Lower lobe of right lung (tissue), 2 donors: ENCODE data around the gene LBHD2. TPM values are rescaled to one million over a fixed set of nuclear protein-coding genes. Genes with fewer than 3 reads are reported as not detected.

Experiments used
- ATAC-seq, 2 donors: fragments of 200-7000 bp; cut with Tn5 transposase; one replicate each; pipeline ENCODE4 v1.9.1; 2020 to 2022; ENCODE audit warnings: mild to moderate bottlenecking in 2 of 2, moderate library complexity in 2 of 2
- DNase-seq: peaks from one replicate; pipeline ENCODE4 v3.0.0-alpha.2; 2020
- H3K27ac ChIP-seq: fragments of 200-600 bp; one replicate; pipeline ENCODE4 v1.8.0; 2022
- H3K27me3 ChIP-seq: fragments of 200-600 bp; one replicate; pipeline ENCODE4 v1.8.0; 2022; ENCODE audit warnings: low read depth
- H3K36me3 ChIP-seq: fragments of 200-600 bp; one replicate; pipeline ENCODE4 v1.8.0; 2022; ENCODE audit warnings: mild to moderate bottlenecking
- H3K4me1 ChIP-seq: fragments of 200-600 bp; one replicate; pipeline ENCODE4 v1.8.0; 2022
- H3K4me3 ChIP-seq: fragments of 200-600 bp; one replicate; pipeline ENCODE4 v1.8.0; 2022; ENCODE audit warnings: mild to moderate bottlenecking
- H3K9me3 ChIP-seq: fragments of 200-600 bp; one replicate; pipeline ENCODE4 v1.8.0; 2022
- CTCF ChIP-seq: fragments of 200-600 bp; IDR thresholded peaks from one replicate; pipeline ENCODE4 v1.8.0; 2022; ENCODE audit warnings: antibody characterized with exemption, mild to moderate bottlenecking
- intact Hi-C: fragments of 100-400 bp; cut with DNase I; formaldehyde crosslinking; loops from one replicate; pipeline ENCODE4 v1.11.0; 2022
- total RNA-seq: library from RNA; stranded (reverse); fragmentation: NEBNext Ultra II Directional; extraction: Animal tissue kit (Norgen Biotek cat#: 25700); gene quantifications from one replicate; pipeline ENCODE4 v1.2.1, GENCODE V29; 2021
- donor health status: DM: no; HTN: yes; CAD: no; lungs with severe emphysema.

The LBHD2 gene
- total RNA-seq, 1 donor from 2014 or later = not detected

GRCh38 chr14:103107455-103107854 lies 23.4 kb downstream of the LBHD2 start:
- Histone ChIP-seq H3K9me3 (no peaks in the 10 kb centered on the region), H3K4me1 (peaks cover 49% of the 10 kb centered on the region), H3K27ac (no peak overlapping the region), H3K4me3 (no peak overlapping the region), H3K27me3 (peaks cover 23% of the 10 kb centered on the region), H3K36me3 (no peaks in the 10 kb centered on the region)
- no peak for TF ChIP-seq CTCF
- ATAC-seq = no peak
- DNase-seq = no peak
- intact Hi-C loops = loop anchor here (10.0 kb wide), 1 partner anchor 187 kb away; no protein-coding TSS in a partner anchor

DNA sequence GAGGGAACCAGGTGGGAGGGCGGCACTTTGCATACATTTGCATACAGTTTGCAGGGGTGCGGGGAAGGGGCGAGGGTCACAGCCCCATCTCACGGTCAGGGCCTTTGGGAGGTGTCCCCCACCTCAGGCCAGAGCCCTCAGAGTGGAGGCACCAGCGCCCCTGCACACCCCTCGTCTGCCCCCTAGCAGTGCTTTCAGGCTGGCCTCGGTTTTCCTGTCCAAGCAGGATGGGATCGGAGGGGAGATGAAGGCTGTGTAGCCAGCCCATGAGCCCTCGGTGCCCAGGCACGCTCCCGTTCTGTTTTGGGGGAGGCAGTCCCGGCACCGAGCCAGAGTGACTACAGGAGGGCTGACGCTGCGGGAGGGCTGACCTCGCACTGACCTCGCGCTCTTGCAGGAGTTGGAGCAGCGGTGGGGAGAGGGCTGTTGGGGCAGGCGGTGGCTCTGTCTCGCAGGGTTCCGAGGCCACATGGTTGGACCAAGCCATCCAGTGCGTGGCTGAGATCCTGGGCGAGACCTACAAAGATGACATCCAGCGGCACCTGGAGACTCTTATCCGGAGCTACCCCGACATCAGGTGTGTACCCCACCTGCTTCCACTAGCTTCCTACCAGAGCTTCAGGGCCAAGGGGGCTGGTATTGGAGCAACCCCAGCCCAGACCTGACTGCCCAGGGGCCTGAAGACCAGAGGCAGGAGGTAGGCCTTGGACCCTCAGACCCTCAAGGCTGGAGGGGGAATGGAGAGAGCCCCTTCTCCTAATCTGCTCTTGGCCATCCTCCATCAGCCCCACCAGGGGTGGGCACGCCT lies 24.1 kb downstream of the LBHD2 start:
- intact Hi-C loops = loop anchor here (10.0 kb wide), 1 partner anchor 187 kb away; no protein-coding TSS in a partner anchor

DNA sequence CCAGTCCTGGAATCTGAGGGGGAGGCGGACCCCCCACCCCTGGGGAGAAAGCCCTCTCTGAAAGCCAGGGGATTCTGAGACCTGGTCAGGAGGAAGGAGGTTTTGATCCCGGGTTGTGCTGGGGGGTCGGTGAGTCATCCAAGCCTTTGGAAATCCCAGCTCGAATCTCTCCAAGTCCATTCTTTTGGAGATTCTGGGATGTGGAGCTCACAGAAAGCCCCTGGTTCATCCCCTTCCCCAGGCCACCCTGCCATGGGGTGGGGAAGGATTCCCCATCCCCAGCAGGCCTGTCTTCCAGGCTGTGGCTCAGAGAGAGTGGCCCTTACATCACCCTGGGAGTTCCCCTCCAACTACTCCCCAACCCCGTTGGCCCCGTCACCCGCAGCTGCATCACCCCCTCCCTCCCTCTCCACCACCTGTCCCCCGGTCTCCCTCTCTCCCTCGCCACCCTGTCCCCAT lies 24.8 kb downstream of the LBHD2 start:
- peak overlapping the region; percentile 46 for H3K27ac ChIP-seq
- no peaks in the 10 kb centered on the region for H3K9me3 ChIP-seq
- H3K27me3 ChIP-seq = peaks cover 11% of the 10 kb centered on the region
- no peak for TF ChIP-seq CTCF
- H3K4me3 ChIP-seq = no peak overlapping the region
- H3K36me3 ChIP-seq = no peaks in the 10 kb centered on the region
- no peak for DNase-seq
- intact Hi-C loops = loop anchor here (10.0 kb wide), 1 partner anchor 186 kb away; no protein-coding TSS in a partner anchor
- no peak for ATAC-seq
- H3K4me1 ChIP-seq = peaks cover 46% of the 10 kb centered on the region

More for the DNA sequence above, 24.1 kb downstream of the LBHD2 start:
- Histone ChIP-seq H3K4me1 (peaks cover 50% of the 10 kb centered on the region), H3K27ac (peak overlapping the region; percentile 46), H3K36me3 (no peaks in the 10 kb centered on the region), H3K4me3 (no peak overlapping the region), H3K27me3 (peaks cover 16% of the 10 kb centered on the region), H3K9me3 (no peaks in the 10 kb centered on the region)
- ATAC-seq (no peak), DNase-seq (no peak)
- no peak for TF ChIP-seq CTCF

DNA sequence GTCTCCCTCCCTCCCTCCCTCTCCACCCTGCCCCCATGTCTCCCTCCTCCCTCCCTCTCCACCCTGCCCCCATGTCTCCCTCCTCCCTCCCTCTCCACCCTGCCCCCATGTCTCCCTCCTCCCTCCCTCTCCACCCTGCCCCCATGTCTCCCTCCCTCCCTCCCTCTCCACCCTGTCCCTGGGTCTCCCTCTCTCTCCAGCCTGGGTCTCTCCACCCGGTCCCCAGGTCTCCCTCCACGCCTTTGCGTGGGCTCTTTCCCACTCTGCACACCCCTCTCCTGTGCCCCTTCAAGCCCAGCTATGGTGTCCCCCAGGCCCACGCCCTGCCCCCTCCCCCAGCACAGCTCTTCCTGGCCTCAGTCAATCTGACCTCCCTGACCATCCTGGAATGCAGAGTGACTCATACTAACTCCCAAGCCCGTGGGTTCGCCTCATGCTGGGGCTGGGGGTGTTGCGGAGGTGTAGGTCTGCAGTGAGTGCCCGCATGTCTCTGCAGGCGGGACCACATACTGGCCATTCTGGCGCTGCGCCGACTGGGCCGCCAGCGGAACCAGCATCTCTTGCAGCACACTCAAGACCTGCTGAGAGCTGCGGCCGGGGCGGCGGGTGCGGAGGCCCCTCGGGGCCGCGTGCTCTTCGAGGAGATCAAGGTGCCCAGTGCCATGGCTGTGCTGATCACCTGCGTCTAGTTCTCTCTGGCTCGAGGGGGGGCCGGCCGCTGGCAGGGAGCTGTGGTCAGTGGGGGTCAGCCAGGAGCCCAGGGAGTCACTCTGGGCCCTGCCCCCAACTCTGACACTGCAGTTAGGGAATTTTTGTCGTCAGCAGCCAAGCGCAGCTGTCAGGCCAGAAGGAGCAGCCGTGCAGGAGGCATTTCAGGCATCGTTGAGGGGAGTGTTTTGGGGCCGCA lies 25.8 kb downstream of the LBHD2 start:
- intact Hi-C loops = loop anchor here (10.0 kb wide), 1 partner anchor 185 kb away; no protein-coding TSS in a partner anchor
- Histone ChIP-seq H3K9me3 (no peaks in the 10 kb centered on the region), H3K27ac (peak overlapping the region; percentile 68), H3K27me3 (peaks cover under 1% of the 10 kb centered on the region), H3K4me3 (no peak overlapping the region), H3K36me3 (no peaks in the 10 kb centered on the region), H3K4me1 (peaks cover 43% of the 10 kb centered on the region)
- peak; percentile 15 to 28 for ATAC-seq
- no peak for DNase-seq
- TF ChIP-seq CTCF = no peak

DNA sequence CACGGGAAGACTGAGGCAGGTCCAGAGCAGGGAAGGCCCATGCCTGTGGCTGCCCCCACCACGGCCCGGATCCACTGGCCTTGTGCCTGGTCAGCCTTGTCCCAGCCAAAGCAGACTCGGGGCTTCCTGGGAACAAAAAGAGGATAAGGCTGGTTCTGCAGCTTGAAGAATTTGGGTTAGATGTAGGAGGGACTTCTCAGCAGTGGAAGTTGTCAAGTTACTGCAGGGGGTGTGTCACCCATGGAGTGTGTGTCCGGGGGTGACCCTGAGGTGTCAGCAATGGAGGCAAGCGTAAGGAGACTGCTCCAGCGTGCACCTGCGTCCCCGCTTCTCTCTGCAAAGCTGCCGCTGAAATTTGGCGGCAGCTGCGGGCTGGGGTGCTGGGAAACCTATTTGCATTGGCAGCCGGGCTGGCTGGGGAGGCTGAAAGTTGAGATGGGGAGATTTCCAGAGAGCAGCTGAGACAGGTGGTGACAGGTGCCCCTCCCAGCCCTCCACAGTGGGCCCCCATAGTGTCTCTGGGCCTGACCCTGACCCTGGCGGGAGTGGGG lies 26.7 kb downstream of the LBHD2 start:
- Histone ChIP-seq H3K27me3 (no peaks in the 10 kb centered on the region), H3K4me1 (peaks cover 51% of the 10 kb centered on the region), H3K27ac (peak overlapping the region; percentile 68), H3K4me3 (no peak overlapping the region), H3K9me3 (no peaks in the 10 kb centered on the region), H3K36me3 (no peaks in the 10 kb centered on the region)
- intact Hi-C loops = no loop called here
- DNase-seq (no peak), ATAC-seq (peak in 1 of 2 donors; percentile 24)
- no peak for TF ChIP-seq CTCF
